ENCODE data around the gene TPK1.

GRCh38 chr7:144836545-144836842, 641 bp upstream of the TPK1 start:
- TF ChIP-seq POLR2AphosphoS5 (IDR thresholded peaks at IDR 0.05) (no peak), CTCF (IDR thresholded peaks at IDR 0.05) (no peak), POLR2A (IDR thresholded peaks at IDR 0.05) (no peak)

Data from gastroesophageal sphincter (tissue), 3 donors.